GM19035 (cell line): ENCODE data around the gene CLIC5.

Experiments used
- ATAC-seq: cut with Tn5 transposase; IDR thresholded peaks from one replicate; pipeline ENCODE4 v1.9.1; 2021; ENCODE audit not compliant: unreplicated experiment

Gene CLIC5

DNA sequence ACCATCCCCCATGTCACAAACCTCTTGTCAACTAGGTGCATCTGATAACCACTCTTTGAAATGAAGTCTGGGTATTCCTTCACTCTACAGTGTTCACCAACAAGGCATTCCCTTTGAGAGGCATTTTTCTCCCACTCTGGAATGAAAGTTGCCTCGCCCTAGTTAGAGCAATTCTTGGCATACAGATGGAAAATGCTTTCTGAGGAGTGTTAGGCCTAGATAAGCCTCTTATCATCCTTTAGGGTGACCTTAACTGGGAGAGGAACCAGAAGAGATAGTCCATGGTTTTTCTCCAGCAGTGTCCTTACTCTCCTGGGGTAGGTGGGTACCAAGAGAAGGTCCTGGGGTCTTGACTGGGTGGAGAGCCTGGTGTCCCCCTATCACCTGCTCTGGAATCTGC lies 14.8 kb downstream of the CLIC5 start:
- no peak for ATAC-seq

DNA sequence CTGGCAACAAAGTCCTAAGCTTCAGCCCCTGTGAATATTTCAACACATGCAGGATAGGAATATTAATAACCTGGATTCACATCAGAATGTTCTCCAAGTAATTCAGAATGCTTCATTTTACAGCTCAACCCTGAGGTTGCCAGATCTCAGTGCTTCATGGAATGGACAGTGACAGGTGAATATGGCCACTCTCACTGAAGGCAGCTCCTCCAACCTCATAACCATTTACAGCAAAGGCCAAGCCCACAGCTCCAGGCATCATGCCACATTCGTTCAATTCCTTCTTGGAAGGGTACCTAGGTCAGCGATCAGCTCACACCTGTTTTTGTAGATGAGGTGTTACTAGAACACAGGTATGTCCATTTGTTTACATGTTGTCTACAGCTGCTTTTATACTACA lies 17.1 kb downstream of the CLIC5 start:
- ATAC-seq = no peak

DNA sequence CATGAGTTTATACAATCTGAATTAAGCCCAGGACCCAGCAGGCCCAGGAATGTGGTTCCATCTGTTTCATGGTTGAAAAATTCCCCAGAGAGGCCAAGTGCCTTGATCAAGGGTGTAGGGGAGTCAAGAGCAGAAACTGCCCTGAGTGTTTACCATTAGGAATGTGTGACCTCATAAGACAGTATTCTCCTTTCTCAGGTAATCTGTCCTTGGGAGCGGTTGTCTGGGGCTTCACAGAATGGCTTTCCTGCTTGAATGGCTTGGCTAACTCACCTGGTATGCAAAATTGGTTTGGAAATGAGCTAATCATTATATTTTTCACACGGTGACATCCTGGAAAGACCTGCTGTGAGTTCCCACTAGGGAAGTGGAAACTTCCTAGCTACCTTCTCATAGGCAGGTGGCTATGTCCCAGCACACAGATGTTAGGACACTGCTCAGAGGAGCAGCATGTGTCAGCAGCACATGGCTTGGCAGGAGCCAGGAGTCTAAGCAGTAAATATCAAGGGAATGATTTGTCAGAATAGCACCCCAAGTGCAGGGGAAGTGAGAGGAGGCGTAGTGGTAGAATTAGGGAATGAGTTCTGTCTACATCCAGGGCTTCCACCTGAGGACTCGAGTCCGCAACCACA lies 17.7 kb downstream of the CLIC5 start:
- ATAC-seq = no peak

DNA sequence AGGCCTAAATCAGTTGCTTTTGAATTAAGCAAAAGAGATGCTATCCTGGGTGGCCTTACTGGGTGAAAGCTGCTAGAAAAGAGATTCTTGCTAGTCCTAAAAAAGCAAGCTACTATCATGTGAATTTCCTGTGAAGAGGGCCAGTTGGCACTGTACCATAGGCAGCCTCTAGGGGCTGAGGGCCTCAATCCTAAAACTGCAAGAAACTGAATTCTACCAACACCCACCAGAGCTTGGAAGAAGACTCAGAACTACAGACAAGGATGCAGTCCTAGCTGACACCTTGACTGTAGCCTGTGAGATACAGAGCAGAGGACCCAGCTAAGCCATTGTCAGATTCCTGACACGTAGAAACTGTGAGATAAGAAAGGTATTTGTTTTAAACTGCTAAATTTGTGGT lies 24.5 kb downstream of the CLIC5 start:
- ATAC-seq = no peak

DNA sequence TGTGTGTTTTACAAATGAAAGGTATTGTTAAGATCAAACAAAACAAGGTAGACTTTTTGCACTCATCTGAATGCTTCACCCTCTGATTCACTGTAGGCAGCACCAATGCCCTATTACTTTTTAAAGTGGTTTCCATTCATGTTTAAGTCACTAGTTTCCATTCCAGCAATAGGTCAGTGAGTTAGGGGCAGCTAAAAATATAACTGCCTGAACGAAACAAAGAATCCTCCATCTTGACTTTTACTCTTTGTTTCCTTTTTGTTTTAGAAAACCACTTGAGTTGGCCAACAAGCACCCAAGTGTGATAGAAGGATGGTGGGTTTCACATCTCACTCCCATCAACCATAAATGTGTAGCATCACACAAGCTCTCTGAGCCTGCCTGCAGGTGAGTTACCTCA lies 25.5 kb downstream of the CLIC5 start:
- ATAC-seq = no peak

DNA sequence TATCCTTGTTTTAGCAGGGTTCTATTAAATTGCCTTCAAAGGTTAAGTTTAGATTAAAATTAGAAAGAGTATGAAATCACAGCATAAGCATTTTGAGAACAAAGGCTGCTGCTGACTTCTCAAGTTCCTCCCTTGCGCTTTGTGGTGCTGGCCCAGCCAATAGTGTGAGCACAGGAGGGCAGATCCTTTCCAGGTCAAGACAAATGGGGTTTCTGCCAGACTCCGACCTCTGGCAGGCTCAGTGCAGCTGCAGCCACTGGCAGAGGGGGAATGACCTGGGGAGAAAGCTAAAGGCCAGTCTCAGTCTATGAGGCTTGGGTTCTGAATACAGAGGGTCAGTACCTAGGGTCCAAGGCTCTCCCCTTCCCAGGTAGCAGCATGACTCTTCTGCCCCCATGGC lies 27.0 kb downstream of the CLIC5 start:
- ATAC-seq = no peak

DNA sequence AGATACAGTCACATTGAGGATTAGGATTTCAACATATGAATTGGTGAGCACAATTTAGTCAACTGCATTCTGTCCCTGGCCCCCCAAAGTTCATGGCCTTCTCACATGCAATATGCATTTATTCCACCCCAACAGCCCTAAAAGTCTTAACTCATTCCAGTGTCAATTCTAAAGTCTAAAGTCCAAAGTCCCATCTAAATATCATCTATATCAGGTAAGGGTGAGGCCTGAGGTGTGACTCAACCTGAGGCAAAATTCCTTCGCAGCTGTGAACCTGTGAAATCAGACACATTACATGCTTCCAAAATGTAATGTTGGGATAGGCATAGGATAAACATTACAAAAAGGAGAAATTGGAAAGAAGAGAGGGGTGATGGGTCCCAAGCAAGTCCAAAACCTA lies 27.8 kb downstream of the CLIC5 start:
- no peak for ATAC-seq

DNA sequence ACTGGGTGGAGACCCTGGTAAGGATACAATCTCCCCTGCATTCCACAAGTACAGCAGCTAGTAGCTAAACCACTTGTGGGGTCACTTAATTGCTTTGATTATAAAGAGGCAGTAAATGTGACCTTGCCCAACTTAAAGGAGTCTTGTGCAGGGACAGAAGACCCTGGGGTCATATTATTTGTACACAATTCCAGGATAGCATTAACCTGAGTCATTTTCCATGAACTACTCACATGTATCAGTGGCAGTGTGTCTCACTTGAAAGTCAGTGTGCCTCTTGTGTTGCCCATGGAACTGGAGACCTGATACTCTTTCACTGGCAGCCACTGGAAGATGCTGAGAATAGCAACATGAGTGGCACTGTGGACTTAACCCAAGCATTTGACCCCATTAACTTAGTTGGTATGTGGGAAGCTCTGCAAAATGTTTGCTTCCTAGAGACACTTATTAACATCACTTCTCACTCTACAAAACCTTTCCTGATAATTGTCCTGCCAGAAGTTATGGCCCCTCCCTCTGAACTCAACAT lies 28.9 kb downstream of the CLIC5 start:
- no peak for ATAC-seq

DNA sequence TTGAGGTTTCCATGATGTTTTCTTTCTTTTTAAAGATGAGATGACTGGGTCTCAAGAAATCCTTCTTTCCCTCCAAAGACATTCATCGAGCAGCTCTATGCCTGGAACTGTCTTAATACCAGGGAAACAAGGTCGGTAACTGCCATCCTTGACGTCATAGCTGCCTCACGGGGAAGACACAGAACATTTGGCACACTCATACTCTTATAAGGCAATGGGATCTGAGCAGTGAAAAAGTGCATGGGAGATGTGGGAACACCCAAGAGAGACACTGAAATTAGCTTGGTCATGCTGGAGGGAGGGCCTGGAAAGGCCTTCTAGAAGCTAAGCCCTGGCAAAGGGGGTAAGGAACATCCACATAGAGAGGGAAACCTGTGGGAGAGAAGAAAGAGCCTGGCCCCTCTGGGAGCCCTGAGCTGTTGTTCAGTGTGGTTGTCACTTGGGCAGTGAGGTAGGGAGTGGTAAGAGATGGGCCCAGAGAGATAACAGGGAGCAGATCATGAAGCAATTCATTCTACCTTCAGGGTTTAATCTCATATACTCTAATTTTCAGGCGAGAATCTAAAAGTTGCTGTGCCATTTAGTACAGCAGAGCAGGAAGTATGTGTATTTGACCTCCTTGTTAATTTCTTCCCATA lies 30.8 kb downstream of the CLIC5 start:
- no peak for ATAC-seq

DNA sequence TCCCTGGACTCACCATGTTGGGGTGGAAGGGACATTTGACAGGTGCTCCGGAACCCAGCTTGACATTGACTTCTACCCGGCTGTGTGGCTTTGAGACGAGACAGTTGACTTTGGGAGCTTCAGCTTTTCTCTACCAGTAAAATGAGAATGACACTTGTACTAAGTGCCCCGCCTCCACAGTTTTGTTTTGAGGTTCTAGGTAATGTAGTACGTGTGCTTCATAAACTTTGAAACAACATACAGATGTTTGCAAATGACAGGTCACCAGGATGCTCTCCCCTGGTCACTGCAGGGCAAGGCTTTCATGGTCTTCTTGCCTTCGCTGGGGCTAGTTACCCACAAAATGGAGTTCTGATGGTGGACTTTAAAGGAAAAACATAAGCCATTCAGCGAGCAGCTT lies 31.3 kb downstream of the CLIC5 start:
- ATAC-seq = no peak

DNA sequence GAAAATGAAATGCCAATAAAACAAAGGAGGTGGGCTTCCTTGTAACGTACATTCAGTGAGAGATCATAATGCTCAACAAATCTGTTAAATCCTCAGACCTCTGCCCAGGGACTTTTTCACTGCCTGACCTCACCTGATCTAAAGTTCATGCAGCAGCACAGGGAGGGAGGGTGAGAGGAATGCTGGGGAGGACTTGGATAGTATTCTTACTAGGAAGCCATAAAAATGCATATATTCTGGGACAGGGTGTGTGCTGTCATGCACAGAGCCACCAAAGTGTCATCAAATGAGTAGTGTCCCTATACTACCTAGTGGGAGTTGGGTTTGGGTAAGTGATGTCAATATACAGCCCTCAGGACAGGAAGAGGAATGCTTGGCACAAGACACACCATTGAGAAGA lies 32.6 kb downstream of the CLIC5 start:
- no peak for ATAC-seq

DNA sequence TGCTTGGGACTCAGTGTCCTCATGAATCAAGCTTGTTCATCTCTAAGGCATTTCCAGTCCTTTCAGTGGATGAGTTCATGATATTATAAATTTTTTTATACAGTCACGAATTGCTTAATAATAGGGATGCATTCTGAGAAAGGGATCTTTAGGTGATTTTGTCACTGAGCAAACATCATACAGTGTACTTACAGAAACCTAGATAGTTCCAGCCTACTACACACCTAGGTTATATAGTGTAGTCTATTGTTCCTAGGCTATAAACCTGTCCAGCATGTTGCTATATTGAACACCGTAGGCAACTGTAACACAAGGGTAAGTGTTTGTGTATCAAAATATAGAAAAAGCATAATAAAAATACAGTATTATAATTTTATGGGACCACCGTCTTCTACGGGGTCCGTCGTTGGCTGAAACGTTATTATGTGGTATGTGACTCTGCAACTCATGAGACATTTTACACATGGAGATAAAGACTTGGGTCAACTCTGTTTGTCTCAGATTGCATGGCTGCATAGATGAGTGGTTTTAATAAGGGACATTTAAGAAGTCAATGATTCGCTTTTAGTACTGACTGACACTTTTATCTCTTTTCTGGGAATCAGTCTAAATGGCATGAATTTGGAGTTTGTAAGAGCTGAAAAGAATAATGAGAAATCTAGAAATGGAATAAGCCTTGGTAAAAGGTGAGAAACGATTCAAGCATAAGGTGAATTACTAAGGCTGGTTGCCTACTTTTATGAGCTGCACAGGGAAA lies 33.2 kb downstream of the CLIC5 start:
- ATAC-seq = no peak

DNA sequence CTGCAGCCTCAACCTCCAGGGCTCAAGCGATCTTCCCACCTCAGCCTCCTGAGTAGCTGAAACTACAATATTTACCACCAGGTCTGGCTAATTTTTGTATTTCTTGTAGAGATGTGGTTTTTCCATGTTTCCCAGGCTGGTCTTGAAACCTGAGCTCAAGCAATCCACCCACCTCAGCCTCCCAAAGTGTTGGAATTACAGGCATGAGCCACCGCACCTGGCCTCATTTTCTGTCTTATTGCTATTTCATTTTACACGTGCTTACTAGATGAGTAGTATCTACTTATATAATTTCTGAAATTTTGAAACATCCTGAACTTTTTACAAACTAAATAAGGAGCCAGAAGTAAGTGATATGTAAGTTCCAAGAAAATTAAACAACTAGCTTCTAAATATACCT lies 34.6 kb downstream of the CLIC5 start:
- no peak for ATAC-seq

DNA sequence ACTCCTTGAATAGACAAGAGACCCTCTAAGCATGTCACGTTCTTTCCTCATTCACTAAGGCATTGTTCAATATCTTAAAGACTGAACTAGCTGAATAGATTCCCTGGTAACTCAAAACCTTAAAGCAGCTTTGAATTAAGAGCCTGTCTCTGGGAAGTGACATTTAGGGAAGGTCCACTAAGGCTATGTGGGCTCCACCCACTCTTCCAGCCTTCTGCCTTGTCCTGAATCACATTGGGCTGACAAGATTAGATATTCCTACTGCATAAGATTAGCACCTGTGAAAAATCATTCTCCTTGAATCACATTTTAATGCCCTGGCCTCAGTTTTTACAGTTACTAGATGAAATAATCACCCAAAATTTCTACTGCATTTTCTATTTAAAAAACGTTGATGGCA lies 36.3 kb downstream of the CLIC5 start:
- ATAC-seq = no peak

DNA sequence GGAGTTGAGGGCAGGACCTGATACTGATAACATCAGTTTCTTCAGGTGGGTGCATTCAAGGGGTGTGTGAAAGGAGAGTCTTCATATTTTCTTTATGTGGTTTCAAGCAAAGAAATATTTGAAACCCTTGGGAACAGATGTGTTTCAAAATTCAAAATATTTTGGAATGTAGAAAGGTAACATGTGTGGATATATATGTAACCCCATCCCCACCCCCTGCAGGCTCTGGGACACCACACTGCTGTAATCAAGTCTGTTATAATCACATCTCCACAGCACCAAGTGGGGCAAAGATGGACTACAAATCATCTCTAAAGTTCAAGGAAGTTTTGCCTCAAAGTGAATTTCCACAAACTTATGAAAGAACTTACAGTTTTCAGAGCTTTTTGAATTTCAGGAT lies 41.1 kb downstream of the CLIC5 start:
- no peak for ATAC-seq

DNA sequence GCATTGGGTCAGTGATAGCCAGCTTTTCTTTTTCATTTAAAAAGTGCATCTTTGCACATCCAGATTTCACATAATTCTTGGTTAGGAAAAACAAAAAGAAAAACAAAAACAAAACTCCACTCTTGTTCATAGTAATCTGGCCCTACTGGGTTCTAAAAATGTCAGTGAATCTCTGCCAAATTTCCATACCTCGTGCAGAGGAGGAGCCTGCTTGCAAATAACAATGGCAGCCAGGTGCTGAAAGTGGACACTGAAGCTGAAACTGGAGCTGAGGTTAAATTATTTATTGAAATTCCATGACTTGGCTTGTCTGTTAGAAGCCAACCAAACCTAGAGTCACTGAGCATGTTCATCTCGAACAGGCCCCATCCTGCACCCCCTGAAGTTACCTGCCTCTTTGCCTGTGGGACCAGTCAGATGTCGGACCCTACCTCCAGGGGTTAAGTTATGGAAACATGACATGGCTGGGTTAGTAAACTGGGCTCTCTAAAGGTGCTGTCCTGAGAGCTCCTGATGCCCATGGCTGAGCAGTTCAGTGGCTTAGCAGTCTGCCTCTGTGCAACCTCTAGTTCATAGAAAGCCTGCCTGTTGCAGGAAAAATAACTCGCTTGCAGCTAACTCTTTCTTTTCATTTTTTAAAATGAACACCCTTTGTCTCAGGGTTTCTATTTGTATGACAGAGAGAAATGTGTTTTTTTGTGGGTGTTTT lies 42.7 kb downstream of the CLIC5 start:
- no peak for ATAC-seq

DNA sequence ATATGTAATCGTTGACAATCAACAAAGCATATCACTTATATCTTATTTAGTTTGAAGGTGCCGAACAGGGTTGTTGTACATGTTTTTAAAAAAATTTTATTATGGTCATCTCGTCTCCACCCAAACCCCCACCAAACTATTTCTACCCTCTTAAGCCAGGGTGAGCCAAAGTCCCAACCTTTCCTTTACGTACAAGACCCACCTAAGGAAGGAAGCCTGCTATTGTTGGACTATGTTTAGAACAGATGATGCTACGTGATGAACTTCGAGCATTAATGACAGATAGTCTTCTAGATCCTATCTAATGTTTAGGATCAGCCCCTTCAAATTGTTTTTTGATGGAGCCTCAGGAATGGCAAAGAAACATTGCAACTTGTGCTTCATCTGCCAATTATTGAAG lies 44.4 kb downstream of the CLIC5 start:
- ATAC-seq = no peak

DNA sequence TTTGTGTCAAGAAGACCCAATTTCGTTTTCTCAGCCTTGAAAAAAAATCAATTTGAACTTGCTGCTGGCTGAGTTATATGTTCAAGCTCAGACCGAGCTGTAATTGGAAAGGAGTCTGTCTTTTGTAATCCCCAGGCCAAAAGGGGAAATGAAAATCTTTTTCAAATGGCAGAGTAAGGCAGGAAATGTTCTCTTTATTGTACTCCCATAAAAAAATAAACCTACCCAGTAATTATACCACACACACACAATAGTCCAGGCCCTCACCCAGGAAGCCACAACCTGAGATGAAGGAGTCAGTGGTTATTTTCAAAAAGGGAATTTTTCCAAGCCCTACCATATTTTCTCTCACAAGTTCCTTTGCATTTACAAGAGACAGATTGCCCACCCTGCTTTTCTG lies 45.3 kb downstream of the CLIC5 start:
- ATAC-seq = no peak

DNA sequence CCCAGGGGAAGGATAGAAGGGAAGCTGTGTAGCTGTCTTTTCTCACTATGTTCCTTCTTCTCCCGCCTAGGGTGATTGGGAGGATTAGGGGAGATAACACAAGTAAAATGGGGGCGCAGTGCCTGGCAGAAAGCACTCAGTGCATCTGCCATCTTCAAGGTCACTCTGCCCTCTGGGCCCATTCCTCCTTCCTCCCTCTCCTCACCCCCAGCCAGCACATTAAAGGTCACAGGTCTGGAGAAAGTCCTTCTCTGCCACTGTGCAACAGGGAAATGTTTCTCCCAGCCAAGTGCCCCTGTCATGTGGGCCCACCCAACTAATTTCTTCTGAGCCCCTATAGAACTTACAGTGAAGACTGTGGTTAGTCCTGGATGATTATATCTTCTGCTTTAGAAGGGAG lies 45.8 kb downstream of the CLIC5 start:
- ATAC-seq = no peak

DNA sequence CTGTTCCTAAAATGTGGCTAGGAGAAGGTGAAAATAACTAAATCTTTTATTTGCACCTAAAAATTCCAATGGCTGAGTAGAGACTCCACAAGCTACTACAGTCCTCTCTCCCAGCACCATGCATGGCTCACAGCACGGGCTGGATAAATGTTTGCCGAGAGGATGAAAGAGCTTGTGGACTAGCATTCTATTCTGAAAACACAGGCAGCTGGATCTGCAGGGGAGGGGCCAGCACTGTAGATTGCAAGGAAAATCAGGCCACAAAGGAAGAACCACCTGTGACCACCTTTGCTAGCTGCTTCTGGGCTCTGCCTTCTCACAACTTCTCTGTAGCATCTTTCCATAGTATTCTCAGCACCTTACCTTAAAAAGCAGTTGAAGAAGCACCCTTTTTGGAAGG lies 46.6 kb downstream of the CLIC5 start:
- ATAC-seq = no peak

DNA sequence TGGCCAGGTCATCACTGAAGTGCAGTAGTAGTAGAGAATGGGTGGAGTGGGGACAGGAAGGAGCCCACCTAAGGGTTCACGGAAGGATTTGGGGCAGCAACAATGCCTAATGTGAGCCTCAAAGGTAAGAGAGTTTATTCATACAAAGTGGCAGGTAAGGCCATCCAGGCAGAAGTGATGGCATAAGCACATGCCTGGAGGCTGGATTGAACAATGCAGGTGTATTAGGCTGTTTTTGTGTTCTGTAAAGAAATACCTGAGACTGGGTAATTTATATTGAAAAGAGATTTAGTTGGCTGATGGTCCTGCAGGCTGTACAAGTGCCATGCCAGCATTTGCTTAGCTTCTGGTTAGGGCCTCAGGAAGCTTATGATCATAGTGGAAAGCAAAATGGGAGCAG lies 48.3 kb downstream of the CLIC5 start:
- ATAC-seq = no peak

DNA sequence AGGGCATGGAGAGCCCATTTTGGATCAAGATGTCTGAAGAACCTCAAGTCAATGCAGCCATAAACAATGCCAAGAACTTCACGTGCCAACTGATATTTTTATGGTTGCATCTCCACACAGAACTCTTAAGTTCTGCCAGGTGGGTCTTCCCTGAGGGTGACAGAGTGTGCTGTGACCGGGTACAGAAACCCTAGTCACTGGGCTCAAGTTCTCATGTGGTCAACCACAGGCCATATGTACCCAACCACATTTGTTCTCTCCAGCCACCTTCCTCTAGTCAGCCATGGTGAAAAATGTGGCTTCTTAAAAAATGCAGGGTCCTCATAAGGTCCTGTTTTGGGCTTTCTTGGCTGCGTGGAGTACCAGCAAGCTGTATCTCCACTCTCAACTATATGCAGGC lies 48.9 kb downstream of the CLIC5 start:
- ATAC-seq = no peak
